ENCODE measurements around the gene ESAM.

DNA sequence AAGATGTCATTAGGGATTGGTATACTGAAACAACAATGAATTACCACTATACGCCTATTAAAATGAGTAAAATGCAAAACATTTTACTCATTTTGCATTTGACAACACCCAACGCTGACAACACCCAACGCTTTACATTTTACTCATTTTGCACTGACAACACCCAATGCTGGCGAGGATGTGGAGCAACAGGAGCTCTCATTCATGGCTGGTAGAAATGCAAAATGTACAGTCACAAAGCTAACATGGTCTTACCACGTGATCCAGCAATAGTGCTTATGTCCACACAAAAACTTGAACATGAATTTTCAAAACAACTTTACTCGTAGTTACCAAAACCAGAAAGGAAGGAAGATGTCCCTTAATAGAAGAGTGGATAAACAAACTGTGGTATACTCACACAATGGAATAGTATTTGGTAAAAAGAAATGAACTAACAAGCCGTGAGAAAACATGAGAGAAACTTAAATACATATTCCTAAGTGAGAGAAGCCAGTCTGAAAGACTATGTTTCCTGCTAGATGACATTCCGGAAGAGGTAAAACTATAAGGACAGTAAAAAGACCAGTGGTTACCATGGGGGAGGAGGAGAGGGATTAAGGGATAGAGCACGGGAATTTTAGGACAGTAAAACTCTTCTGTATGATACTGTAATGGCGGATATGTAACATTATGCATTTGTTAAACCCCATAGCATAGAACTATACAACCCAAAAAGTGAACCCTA is 49.5 kb upstream of the ESAM start:
- TF ChIP-seq, protein P1, sequence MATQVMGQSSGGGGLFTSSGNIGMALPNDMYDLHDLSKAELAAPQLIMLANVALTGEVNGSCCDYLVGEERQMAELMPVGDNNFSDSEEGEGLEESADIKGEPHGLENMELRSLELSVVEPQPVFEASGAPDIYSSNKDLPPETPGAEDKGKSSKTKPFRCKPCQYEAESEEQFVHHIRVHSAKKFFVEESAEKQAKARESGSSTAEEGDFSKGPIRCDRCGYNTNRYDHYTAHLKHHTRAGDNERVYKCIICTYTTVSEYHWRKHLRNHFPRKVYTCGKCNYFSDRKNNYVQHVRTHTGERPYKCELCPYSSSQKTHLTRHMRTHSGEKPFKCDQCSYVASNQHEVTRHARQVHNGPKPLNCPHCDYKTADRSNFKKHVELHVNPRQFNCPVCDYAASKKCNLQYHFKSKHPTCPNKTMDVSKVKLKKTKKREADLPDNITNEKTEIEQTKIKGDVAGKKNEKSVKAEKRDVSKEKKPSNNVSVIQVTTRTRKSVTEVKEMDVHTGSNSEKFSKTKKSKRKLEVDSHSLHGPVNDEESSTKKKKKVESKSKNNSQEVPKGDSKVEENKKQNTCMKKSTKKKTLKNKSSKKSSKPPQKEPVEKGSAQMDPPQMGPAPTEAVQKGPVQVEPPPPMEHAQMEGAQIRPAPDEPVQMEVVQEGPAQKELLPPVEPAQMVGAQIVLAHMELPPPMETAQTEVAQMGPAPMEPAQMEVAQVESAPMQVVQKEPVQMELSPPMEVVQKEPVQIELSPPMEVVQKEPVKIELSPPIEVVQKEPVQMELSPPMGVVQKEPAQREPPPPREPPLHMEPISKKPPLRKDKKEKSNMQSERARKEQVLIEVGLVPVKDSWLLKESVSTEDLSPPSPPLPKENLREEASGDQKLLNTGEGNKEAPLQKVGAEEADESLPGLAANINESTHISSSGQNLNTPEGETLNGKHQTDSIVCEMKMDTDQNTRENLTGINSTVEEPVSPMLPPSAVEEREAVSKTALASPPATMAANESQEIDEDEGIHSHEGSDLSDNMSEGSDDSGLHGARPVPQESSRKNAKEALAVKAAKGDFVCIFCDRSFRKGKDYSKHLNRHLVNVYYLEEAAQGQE (tag by site-specific recombination; IDR thresholded peaks at IDR 0.05) = no peak
- TF ChIP-seq, protein P2, sequence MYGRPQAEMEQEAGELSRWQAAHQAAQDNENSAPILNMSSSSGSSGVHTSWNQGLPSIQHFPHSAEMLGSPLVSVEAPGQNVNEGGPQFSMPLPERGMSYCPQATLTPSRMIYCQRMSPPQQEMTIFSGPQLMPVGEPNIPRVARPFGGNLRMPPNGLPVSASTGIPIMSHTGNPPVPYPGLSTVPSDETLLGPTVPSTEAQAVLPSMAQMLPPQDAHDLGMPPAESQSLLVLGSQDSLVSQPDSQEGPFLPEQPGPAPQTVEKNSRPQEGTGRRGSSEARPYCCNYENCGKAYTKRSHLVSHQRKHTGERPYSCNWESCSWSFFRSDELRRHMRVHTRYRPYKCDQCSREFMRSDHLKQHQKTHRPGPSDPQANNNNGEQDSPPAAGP (tag by site-specific recombination; IDR thresholded peaks at IDR 0.05) = no peak
- TF ChIP-seq SCRT1 (tag by site-specific recombination; IDR thresholded peaks at IDR 0.05; ENCODE audit: borderline replicate concordance) = no peak
- TF ChIP-seq, protein P3, sequence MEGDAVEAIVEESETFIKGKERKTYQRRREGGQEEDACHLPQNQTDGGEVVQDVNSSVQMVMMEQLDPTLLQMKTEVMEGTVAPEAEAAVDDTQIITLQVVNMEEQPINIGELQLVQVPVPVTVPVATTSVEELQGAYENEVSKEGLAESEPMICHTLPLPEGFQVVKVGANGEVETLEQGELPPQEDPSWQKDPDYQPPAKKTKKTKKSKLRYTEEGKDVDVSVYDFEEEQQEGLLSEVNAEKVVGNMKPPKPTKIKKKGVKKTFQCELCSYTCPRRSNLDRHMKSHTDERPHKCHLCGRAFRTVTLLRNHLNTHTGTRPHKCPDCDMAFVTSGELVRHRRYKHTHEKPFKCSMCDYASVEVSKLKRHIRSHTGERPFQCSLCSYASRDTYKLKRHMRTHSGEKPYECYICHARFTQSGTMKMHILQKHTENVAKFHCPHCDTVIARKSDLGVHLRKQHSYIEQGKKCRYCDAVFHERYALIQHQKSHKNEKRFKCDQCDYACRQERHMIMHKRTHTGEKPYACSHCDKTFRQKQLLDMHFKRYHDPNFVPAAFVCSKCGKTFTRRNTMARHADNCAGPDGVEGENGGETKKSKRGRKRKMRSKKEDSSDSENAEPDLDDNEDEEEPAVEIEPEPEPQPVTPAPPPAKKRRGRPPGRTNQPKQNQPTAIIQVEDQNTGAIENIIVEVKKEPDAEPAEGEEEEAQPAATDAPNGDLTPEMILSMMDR (tag by site-specific recombination; IDR thresholded peaks at IDR 0.05) = no peak
- TF ChIP-seq GLI2 (tag by site-specific recombination; IDR thresholded peaks at IDR 0.05; ENCODE audit: borderline replicate concordance, low read depth) = no peak
- TF ChIP-seq KLF16 (tag by site-specific recombination; IDR thresholded peaks at IDR 0.05) = no peak
- no peak for TF ChIP-seq TCF7L2 (IDR thresholded peaks at IDR 0.05; ENCODE audit: borderline replicate concordance, low read depth, low read length)
- no peak for TF ChIP-seq YY1 (tag by site-specific recombination; IDR thresholded peaks at IDR 0.05)
- TF ChIP-seq ZNF530 (tag by site-specific recombination; IDR thresholded peaks at IDR 0.05; ENCODE audit: low read depth) = no peak
- TF ChIP-seq, protein P4, sequence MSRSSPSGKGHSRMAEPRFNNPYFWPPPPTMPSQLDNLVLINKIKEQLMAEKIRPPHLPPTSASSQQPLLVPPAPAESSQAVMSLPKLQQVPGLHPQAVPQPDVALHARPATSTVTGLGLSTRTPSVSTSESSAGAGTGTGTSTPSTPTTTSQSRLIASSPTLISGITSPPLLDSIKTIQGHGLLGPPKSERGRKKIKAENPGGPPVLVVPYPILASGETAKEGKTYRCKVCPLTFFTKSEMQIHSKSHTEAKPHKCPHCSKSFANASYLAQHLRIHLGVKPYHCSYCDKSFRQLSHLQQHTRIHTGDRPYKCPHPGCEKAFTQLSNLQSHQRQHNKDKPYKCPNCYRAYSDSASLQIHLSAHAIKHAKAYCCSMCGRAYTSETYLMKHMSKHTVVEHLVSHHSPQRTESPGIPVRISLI (tag by site-specific recombination; IDR thresholded peaks at IDR 0.05) = no peak
